Transverse colon (tissue), 4 donors: ENCODE data around the gene FIS1. TPM values are rescaled to one million over a fixed set of nuclear protein-coding genes. Genes with fewer than 3 reads are reported as not detected.

Experiments used
- DNase-seq: peaks from one replicate; pipeline ENCODE4 v3.0.0-alpha.2; 2019
- H3K27ac ChIP-seq, 4 donors: fragments of 200-600 bp; sonication (generic); 2 replicates each; pipeline ENCODE4 v1.5.1; 2016 to 2018; ENCODE audit warnings: inconsistent platforms in 4 of 4
- H3K27me3 ChIP-seq: fragments of 200-600 bp; sonication (generic); 2 replicates; pipeline ENCODE4 v1.5.1; 2017; ENCODE audit warnings: inconsistent platforms
- H3K36me3 ChIP-seq, 4 donors: fragments of 200-600 bp; sonication (generic); 2 replicates each; pipeline ENCODE4 v1.5.1; 2017 to 2019; ENCODE audit warnings: inconsistent platforms in 4 of 4
- H3K4me1 ChIP-seq, 4 donors: fragments of 200-600 bp; sonication (generic); 2 replicates each; pipeline ENCODE4 v1.5.1; 2017 to 2020; ENCODE audit warnings: inconsistent platforms in 4 of 4
- H3K4me3 ChIP-seq, 4 donors: fragments of 200-600 bp; sonication (generic); 1 replicate in 1 of 4; 2 replicates in 3 of 4; pipeline versions ENCODE4 v1.5.1 to v1.6.1; 2017 to 2019; ENCODE audit warnings: inconsistent platforms in 4 of 4
- H3K9me3 ChIP-seq, 2 donors: fragments of 200-600 bp; sonication (generic); 2 replicates each; pipeline ENCODE4 v1.5.1; 2017 to 2019; ENCODE audit warnings: inconsistent platforms in 2 of 2
- EP300 ChIP-seq: sonication (generic); formaldehyde crosslinking; IDR thresholded peaks from one replicate; pipeline ENCODE4 v1.6.1; 2017; ENCODE audit warnings: antibody characterized with exemption, low read depth
- POLR2A ChIP-seq: fragments of 450-650 bp; IDR thresholded peaks from one replicate; pipeline ENCODE4 v1.6.1; 2016; ENCODE audit warnings: antibody characterized with exemption, mild to moderate bottlenecking, moderate library complexity
- POLR2AphosphoS5 ChIP-seq, 3 donors: sonication (generic); formaldehyde crosslinking; IDR thresholded peaks; one replicate each; pipeline ENCODE4 v1.6.1; 2016; ENCODE audit warnings: antibody characterized with exemption in 3 of 3
- WGBS, 2 donors: methylation state at CpG; one replicate each; pipeline ENCODE4 v1.1.5; 2018; ENCODE audit warnings: low coverage in 1 of 2; 5-methylcytosine and 5-hydroxymethylcytosine counted together
- in situ Hi-C, 4 donors: fragments of 200-750 bp; cut with MboI; loops; one replicate each; pipeline versions ENCODE4 v1.15.0 to v1.15.1; 2017; ENCODE audit warnings: low sequenced_read_pairs in 3 of 4, low pct_ligation_motif_present in 1 of 4, low pct_unique_long_range_greater_than_20kb in 1 of 4
- intact Hi-C: fragments of 100-400 bp; cut with DNase I; formaldehyde crosslinking; loops from one replicate; pipeline ENCODE4 v1.15.1; 2023; ENCODE audit warnings: low total_unique reads
- small RNA-seq, 4 donors: library from RNA; depleted of rRNA; stranded (forward); fragments of <200 nt; gene quantifications; one replicate each; pipeline ENCODE3, GENCODE V24; 2016
- total RNA-seq, 4 donors: library from RNA; depleted of rRNA; stranded (reverse); fragments of >200 nt; gene quantifications; one replicate each; pipeline ENCODE4 v1.1.0, GENCODE V29; 2016
- TF ChIP-seq, protein P1 (sequence below), 5 experiments: fragments of 200-600 bp in 3 of 5; fragments of 450-650 bp in 2 of 5; sonication (generic) in 3 of 5; IDR thresholded peaks; 1 replicate in 2 of 5; 2 replicates in 3 of 5; pipeline ENCODE4 v1.5.1; 2016 to 2017; ENCODE audit warnings: antibody characterized with exemption in 5 of 5, inconsistent platforms in 3 of 5, mild to moderate bottlenecking in 2 of 5, moderate library complexity in 1 of 5

Gene FIS1
- total RNA-seq, 4 donors from 2014 or later, result 159 to 261 (median 187) TPM

DNA sequence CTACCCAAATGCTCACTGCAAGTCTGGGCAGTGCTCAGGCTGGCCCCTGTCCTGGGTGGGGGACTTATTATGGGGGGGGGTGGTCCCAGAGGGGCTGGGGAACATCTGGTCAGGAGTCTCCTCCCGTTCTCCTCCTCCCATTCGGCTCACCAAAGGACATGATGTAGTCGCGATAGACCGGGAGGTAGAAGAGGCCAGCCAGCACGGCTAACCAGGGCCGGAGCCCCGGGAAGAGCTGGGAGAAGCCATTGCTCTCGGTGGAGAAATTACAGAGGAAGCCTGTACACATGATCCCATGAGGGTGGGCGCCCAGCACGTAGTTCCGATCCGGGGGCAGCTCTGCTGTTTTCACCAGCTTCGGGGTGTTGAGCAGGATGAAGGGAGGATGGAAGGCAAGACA, 46.4 kb downstream of the FIS1 start:
- H3K36me3 ChIP-seq, result no peaks in the 10 kb centered on the region
- no peaks in the 10 kb centered on the region for H3K9me3 ChIP-seq
- 83% methylated on average over 13 of the region's 14 CpGs; no CpG with 5 or more reads in 1 of the 2 donors for WGBS, 2 donors
- in situ Hi-C loops (loop anchor here in 2 of 4 donors (10.0 kb wide), 2 partner anchors 54 to 76 kb away; no protein-coding TSS in a partner anchor), intact Hi-C loops (loop anchor here (10.0 kb wide), 1 partner anchor 96 kb away; no protein-coding TSS in a partner anchor)
- peaks cover 54% of the 10 kb centered on the region for H3K27me3 ChIP-seq
- TF ChIP-seq, protein P1, sequence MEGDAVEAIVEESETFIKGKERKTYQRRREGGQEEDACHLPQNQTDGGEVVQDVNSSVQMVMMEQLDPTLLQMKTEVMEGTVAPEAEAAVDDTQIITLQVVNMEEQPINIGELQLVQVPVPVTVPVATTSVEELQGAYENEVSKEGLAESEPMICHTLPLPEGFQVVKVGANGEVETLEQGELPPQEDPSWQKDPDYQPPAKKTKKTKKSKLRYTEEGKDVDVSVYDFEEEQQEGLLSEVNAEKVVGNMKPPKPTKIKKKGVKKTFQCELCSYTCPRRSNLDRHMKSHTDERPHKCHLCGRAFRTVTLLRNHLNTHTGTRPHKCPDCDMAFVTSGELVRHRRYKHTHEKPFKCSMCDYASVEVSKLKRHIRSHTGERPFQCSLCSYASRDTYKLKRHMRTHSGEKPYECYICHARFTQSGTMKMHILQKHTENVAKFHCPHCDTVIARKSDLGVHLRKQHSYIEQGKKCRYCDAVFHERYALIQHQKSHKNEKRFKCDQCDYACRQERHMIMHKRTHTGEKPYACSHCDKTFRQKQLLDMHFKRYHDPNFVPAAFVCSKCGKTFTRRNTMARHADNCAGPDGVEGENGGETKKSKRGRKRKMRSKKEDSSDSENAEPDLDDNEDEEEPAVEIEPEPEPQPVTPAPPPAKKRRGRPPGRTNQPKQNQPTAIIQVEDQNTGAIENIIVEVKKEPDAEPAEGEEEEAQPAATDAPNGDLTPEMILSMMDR (IDR thresholded peaks at IDR 0.05), result no peak
- TF ChIP-seq EP300 (no peak), POLR2A (no peak), POLR2AphosphoS5 (IDR thresholded peaks at IDR 0.05) (no peak)
- no peak overlapping the region for H3K27ac ChIP-seq
- H3K4me1 ChIP-seq, result peaks cover 0 to 22% (median 10%) of the 10 kb centered on the region in 4 donors
- no peak for DNase-seq
- no peak overlapping the region for H3K4me3 ChIP-seq

DNA sequence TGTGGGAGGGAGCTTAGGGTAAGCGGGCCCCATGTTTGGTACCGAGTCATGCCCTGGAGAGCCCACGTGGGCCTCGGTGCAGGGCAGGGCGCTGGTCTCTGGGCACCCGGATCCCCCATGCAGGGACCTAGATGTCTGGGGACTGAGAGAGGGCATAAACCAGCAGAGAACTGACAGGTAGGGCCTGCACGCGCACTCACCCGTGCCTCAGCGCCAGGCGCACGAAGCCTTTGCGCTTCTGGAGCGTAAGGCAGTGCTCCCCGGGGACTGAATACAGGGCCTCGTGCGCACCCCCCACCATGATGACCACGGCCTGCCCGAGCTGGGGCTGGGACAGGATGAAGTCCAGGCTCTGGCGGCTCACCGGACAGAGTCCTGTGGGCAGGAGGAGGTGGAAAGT, 46.9 kb downstream of the FIS1 start:
- H3K36me3 ChIP-seq, result no peaks in the 10 kb centered on the region
- no peaks in the 10 kb centered on the region for H3K9me3 ChIP-seq
- intact Hi-C loops (loop anchor here (10.0 kb wide), 1 partner anchor 97 kb away; no protein-coding TSS in a partner anchor), in situ Hi-C loops (loop anchor here in 2 of 4 donors (10.0 kb wide), 2 partner anchors 53 to 77 kb away; no protein-coding TSS in a partner anchor)
- H3K4me3 ChIP-seq, result no peak overlapping the region
- TF ChIP-seq, protein P1 (IDR thresholded peaks at IDR 0.05), result no peak
- no peak for TF ChIP-seq POLR2A
- H3K27me3 ChIP-seq, result peaks cover 50% of the 10 kb centered on the region
- H3K27ac ChIP-seq, result no peak overlapping the region
- 67% methylated on average over 12 of the region's 21 CpGs; no CpG with 5 or more reads in 1 of the 2 donors for WGBS, 2 donors
- peaks cover 0 to 23% (median 10%) of the 10 kb centered on the region in 4 donors for H3K4me1 ChIP-seq
- no peak for DNase-seq

DNA sequence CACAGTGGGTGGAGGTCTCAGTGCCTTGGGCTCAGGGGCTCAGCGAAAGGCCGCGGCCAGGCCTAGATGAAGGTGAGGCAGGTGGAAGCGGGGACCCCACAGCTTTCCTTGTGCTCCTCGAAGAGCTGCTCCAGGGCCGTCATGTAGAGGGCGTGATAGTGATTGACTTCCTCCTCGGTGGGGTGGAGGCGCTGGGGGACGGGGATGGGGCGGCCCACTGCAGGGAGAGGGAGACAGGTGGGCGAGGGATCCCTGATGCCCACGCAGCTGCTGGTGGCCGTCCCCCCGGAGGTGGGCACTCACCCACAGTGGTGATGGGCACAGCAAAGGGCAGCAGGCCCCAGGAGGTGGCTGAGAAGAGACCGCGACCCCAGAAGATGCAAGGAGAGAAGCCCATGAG, 49.0 kb downstream of the FIS1 start:
- TF ChIP-seq EP300 (no peak), POLR2A (no peak), POLR2AphosphoS5 (IDR thresholded peaks at IDR 0.05) (no peak)
- TF ChIP-seq, protein P1 (IDR thresholded peaks at IDR 0.05), result no peak
- WGBS, 2 donors, result 84% methylated on average over 12 of the region's 17 CpGs; no CpG with 5 or more reads in 1 of the 2 donors
- intact Hi-C loops, result loop anchor here (10.0 kb wide), 1 partner anchor 99 kb away; no protein-coding TSS in a partner anchor
- H3K27me3 ChIP-seq, result peaks cover 29% of the 10 kb centered on the region
- peaks cover 0 to 17% (median 4%) of the 10 kb centered on the region in 4 donors for H3K4me1 ChIP-seq
- in situ Hi-C loops, result loop anchor here in 2 of 4 donors (10.0 kb wide), 2 partner anchors 51 to 79 kb away; no protein-coding TSS in a partner anchor
- no peak overlapping the region for H3K4me3 ChIP-seq
- no peaks in the 10 kb centered on the region for H3K36me3 ChIP-seq
- DNase-seq, result no peak
- H3K27ac ChIP-seq, result no peak overlapping the region
- no peaks in the 10 kb centered on the region for H3K9me3 ChIP-seq

Small RNA genes within 50 kb of the gene (small RNA-seq; reads per million reads assigned to genes)
- gene RNU6-1104P, result 0 to 0.12 (median 0) reads per million in 4 donors

Other genes starting within 250 kb of the FIS1 start
- 100 to 1,000 TPM in 1 of 4 donors, 10 to 100 TPM in 2, under 1 TPM in 1; 0.80 to 102 (median 20.0) TPM for gene MUC17, start 225.0 kb downstream of the FIS1 start, total RNA-seq
- gene TRIM56, start 159.6 kb downstream of the FIS1 start, total RNA-seq, result 10 to 100 TPM; 23.8 to 50.0 (median 35.1) TPM
- gene SERPINE1, start 118.0 kb downstream of the FIS1 start, total RNA-seq, result 10 to 100 TPM in 1 of 4 donors, 1 to 10 TPM in 3; 1.3 to 26.2 (median 5.5) TPM
- gene AP1S1, start 90.6 kb downstream of the FIS1 start, total RNA-seq, result 10 to 100 TPM; 18.3 to 87.3 (median 54.0) TPM
- gene VGF, start 79.5 kb downstream of the FIS1 start, total RNA-seq, result under 1 TPM in 1 of 4 donors, not detected in 3; 0.95 TPM
- gene NAT16, start 64.8 kb downstream of the FIS1 start, total RNA-seq, result not detected
- 10 to 100 TPM; 31.7 to 56.9 (median 44.3) TPM for gene MOGAT3, start 44.0 kb downstream of the FIS1 start, total RNA-seq
- gene PLOD3, start 27.5 kb downstream of the FIS1 start, total RNA-seq, result 10 to 100 TPM; 48.4 to 81.2 (median 60.8) TPM
- 100 to 1,000 TPM in 1 of 4 donors, 10 to 100 TPM in 3; 50.5 to 106 (median 78.2) TPM for gene ZNHIT1, start 26.9 kb downstream of the FIS1 start, total RNA-seq
- 10 to 100 TPM; 27.2 to 58.5 (median 45.4) TPM for gene CLDN15, start 7.3 kb downstream of the FIS1 start, total RNA-seq
- gene IFT22, start 76.7 kb upstream of the FIS1 start, total RNA-seq, result 10 to 100 TPM in 3 of 4 donors, 1 to 10 TPM in 1; 9.4 to 30.6 (median 11.3) TPM
- not detected for gene COL26A1, start 117.8 kb upstream of the FIS1 start, total RNA-seq